ENCODE measurements around the gene TBX15.
"Not testable (repeated sequence)": the region's sequence is repeated elsewhere in the genome, so short reads cannot be mapped to it uniquely, and the experiment has no call there.

Gene TBX15

GRCh38 chr1:118928739-118929554 is 59.2 kb downstream of the TBX15 start:
- DNase-seq = no peak

GRCh38 chr1:118927427-118928187 is 60.5 kb downstream of the TBX15 start:
- DNase-seq = no peak

- no peak for DNase-seq
These were observed 61.9 kb downstream of the TBX15 start for GRCh38 chr1:118926261-118926660.

- DNase-seq = no peak
These were observed 62.5 kb downstream of the TBX15 start for GRCh38 chr1:118925651-118926050.

GRCh38 chr1:118923319-118923718 is 64.8 kb downstream of the TBX15 start:
- peak in 1 of 58 donors; percentile 1 for DNase-seq

GRCh38 chr1:118921994-118922393 is 66.1 kb downstream of the TBX15 start:
- no peak for DNase-seq

GRCh38 chr1:118920124-118920717 is 67.9 kb downstream of the TBX15 start:
- no peak for DNase-seq

- no peak for DNase-seq
These were observed 69.2 kb downstream of the TBX15 start for GRCh38 chr1:118918940-118919259.

GRCh38 chr1:118918230-118918939 is 69.8 kb downstream of the TBX15 start:
- DNase-seq = no peak

GRCh38 chr1:118916346-118916745 is 71.8 kb downstream of the TBX15 start:
- DNase-seq = not testable (repeated sequence)

GRCh38 chr1:118914379-118915161 is 73.6 kb downstream of the TBX15 start:
- DNase-seq = no peak

GRCh38 chr1:118913818-118914217 is 74.3 kb downstream of the TBX15 start:
- no peak for DNase-seq

- DNase-seq = no peak
These were observed 75.6 kb downstream of the TBX15 start for GRCh38 chr1:118912574-118912973.

- DNase-seq = no peak
These were observed 76.6 kb downstream of the TBX15 start for GRCh38 chr1:118911571-118911970.

GRCh38 chr1:118907466-118907865 is 80.7 kb downstream of the TBX15 start:
- no peak for DNase-seq

GRCh38 chr1:118905671-118906070 is 82.5 kb downstream of the TBX15 start:
- DNase-seq = no peak

GRCh38 chr1:118905196-118905595 is 82.9 kb downstream of the TBX15 start:
- no peak for DNase-seq

GRCh38 chr1:118902711-118903191 is 85.4 kb downstream of the TBX15 start:
- DNase-seq = peak in 1 of 58 donors; percentile 1

- DNase-seq = no peak
These were observed 85.8 kb downstream of the TBX15 start for GRCh38 chr1:118902299-118902698.

GRCh38 chr1:118900643-118901440 is 87.3 kb downstream of the TBX15 start:
- no peak for DNase-seq

Data from anterior cingulate cortex (tissue), 58 donors.